NCI-H187 treated with DMSO at 0.1 percent for 48 hours (cell line): ENCODE results near the gene TMEM89.

ENCODE experiments used
- DNase-seq: peaks from one replicate; lab custom pipeline; 2025; lab: John Stamatoyannopoulos, UW

The TMEM89 gene

DNA sequence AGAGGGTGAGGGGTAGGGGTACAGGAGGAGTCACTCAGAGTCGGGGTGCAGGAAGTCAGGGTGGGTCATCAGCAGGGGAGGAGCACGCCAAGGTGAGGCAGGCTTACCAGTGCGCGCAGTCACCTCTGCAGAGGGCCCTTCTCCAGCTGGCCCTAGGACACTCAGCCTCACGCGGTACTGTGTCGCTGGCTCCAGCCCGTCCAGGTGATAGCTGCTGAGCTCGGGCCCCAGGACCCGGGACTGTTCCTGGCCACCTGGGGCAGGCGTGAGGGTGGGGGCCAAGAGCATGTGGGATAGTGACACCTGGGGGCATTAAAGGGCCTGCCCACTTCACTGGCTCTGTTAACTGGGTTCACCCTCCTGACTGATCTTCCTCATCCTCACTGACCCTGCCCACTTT is 33.9 kb downstream of the TMEM89 start:
- DNase-seq = no peak

- no peak for DNase-seq
Observed at GRCh38 chr3:48585411-48585810, 36.2 kb downstream of the TMEM89 start.

DNA sequence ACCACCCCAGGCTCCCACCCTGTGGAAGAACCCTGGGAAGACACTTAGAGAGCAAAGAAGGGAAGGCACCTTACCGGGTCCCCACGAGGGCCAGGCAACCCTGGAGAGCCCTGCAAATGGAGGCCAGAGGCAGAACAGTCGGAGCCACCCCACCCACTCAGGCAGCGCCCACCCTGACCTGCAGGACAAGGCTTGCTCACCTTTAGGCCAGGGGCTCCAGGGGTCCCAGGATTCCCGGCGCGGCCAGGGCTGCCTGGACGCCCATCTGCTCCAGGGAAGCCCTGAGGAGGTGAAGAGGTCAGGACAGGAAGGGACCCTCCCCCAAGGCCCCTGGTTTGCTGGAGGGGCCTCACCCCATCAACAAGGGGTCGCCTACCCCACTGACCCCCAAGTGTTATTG is 36.7 kb downstream of the TMEM89 start:
- DNase-seq = no peak

DNA sequence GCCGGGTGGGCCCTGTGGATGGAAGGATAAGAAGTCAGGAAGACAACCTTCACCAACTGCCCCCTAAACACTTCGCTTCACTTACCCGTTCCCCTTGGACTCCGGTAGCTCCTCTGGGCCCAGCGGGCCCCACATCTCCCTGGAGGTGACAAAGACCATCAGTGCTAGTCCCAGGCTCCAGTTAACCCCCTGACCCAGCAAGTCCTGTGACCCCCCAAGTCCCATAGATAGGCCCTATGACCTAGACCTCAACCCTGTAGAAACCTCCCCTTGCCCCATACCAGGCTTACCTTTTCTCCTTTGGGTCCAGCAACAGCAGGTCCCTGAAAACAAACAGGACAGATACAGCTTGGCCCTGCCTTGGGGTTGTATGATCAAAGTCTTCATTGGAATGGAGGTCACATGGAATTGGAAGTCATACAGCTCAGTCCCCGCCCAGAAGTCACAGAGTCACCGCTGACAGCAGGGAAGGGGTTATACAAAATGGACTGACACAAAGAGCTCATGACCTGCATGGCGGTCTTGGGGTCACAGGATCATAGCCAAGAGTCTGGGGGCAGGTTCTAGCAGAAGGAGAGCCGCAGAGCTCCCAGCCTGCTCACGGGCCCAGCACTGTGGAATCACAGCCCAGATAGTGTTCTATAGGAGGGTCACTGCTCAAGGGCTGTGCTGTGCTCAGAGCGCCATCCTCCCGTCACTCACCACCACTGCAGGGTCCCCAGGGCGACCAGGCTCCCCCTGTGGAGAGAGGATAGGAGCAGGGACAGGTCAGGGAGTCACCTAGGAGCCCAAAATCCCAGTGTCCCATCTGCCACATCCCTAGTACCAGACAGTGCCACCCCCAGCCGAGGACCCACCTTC is 39.7 kb downstream of the TMEM89 start:
- no peak for DNase-seq

DNA sequence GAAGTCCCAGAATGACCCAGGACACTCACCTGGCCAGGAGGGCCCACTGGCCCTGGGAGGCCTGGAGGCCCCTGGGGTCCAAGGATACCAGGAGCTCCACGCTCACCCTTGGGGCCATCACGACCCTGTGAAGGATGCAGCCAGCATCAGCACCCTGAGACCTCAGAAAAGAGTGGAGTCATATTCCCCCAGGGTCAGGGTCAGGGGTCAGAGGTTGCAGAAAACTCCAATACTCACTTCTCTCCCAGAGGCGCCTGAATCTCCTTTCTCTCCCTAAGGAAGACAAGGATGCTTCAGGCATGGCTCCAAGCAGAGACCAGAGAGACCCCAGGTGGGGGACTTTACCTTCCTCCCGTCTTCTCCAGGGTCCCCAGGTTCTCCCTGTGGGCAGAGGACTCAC is 44.9 kb downstream of the TMEM89 start:
- DNase-seq = no peak

DNA sequence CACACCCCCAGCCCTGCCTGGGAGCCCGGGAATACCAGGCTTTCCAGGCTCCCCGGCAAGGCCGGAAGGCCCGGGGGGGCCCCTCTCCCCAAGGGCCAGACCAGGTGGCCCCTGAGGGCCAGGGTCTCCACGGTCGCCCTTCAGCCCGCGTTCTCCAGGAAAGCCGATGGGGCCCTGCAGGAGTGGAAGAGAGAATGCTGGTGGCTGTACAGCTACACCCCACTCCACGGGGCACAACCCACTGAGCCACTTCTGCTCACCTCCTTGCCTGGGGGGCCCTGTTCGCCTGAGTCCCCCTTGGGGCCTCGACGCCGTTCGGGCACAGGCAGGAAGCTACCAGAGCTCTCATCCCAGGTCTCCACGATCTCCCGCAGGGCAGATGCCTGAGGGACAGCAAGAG is 46.2 kb downstream of the TMEM89 start:
- DNase-seq = no peak

DNA sequence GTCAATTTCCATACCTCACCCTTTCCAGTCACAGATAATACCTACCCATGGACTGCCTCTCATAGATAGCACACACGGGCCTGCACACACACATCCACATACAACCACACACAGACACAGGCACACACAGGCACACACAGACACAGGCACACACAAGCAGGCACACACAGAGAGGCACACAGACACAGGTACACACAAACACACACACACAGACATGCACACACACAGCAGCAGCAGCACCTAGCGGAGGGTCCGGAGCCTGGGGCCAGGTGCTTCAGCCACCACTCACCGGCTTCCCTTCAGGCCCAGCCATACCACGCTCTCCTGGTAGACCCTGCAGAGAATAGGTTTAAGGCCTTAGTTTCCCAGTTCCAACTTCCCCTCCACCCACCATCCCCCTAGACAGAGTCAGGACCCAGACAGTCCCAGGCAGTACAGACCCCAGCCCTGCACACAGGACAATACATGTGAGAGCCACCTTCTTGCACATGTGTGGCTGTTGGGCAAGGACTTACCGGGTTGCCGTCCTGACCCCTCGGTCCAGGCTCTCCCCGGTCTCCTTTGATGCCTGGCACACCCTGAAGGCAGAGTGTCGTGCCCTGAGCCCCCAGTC is 47.5 kb downstream of the TMEM89 start:
- no peak for DNase-seq

GRCh38 chr3:48572517-48572916 is 49.1 kb downstream of the TMEM89 start:
- no peak for DNase-seq

DNA sequence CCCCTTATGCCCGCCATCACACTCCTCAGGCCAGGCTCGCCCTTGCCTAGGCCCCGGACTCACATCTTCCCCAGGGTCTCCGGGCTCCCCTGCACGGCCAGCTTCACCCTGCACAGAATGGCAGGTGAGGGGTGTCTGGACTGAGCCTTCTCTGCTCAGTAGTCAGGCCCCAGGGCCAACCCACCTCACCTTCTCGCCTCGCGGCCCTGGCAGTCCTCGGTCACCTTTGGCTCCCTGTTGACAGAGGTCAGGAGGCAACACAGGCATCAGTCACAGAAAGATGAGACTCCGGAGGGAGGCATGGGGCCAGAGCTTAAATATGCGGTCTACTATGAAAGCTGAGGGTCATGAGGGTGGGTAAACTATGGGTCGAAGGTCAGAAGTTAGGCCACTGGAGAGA is 49.6 kb downstream of the TMEM89 start:
- DNase-seq = no peak
